ENCODE measurements around the gene HAGH. TPM values are rescaled to one million over a fixed set of nuclear protein-coding genes. Genes with fewer than 3 reads are reported as not detected.

HAGH gene
- polyA plus RNA-seq, 1 experiment: 51.6 TPM

DNA sequence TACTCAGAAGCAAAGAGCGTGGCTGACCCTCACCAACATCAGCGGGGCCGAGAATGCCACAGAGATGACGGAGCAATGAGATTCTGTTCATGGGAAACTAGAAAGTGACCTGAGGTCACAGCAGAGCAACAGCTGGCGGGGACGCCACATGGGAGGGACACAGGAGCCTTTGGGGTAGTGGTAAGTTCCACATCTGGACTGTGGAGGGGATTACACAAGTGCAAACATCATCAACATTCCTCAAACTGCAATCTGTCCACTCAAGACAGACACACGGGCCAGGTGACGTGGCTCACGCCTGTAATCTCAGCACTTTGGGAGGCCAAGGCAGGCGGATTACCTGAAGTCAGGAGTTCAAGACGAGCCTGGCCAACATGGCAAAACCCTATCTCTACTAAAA, 11.2 kb downstream of the HAGH start:
- CTCF ChIA-PET: no interaction called here
- DNase-seq (ENCODE audit: low read depth): no peak

DNA sequence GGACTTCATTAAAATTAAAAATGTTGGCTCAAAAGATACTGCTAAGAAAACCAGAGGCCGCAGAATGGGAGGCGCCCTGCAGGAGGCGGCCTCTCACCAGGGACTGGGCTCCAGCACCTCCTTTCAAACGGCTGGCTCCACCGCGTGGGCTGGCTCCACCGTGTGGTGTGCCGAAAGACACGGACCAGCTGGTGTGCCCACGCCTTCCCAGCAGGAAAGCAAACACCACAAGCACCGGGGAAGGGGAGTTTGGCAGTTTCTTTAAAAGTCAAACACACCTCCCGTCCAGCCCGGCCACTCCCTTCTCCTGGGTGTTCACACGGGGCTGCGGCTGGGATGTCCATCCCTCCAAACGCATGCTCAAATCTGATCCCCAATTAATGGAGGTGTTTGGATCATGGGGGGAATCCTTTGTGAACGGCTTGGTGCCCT, 13.9 kb downstream of the HAGH start:
- ChIA-PET CTCF (interaction anchor here (0.6 to 2.5 kb wide), 9 partner anchors 10 to 1580 kb away, joined by 3 to 15 read pairs (median 3); no protein-coding TSS in a partner anchor), POLR2A (no interaction called here)
- H3K27me3 ChIP-seq (ENCODE audit: control insufficient read depth, insufficient read depth, low read length): no peaks in the 10 kb centered on the region
- TF ChIP-seq, protein P1, sequence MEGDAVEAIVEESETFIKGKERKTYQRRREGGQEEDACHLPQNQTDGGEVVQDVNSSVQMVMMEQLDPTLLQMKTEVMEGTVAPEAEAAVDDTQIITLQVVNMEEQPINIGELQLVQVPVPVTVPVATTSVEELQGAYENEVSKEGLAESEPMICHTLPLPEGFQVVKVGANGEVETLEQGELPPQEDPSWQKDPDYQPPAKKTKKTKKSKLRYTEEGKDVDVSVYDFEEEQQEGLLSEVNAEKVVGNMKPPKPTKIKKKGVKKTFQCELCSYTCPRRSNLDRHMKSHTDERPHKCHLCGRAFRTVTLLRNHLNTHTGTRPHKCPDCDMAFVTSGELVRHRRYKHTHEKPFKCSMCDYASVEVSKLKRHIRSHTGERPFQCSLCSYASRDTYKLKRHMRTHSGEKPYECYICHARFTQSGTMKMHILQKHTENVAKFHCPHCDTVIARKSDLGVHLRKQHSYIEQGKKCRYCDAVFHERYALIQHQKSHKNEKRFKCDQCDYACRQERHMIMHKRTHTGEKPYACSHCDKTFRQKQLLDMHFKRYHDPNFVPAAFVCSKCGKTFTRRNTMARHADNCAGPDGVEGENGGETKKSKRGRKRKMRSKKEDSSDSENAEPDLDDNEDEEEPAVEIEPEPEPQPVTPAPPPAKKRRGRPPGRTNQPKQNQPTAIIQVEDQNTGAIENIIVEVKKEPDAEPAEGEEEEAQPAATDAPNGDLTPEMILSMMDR (IDR thresholded peaks at IDR 0.05; ENCODE audit: insufficient read depth, low read depth, low read length): peak; percentile 74
- no peak for DNase-seq (ENCODE audit: low read depth)
- no peak overlapping the region for H3K4me3 ChIP-seq (ENCODE audit: low read depth, low read length)
- peaks cover 14% of the 10 kb centered on the region for H3K36me3 ChIP-seq (ENCODE audit: control insufficient read depth, insufficient read depth, low read length)

More for the DNA sequence above, 11.2 kb downstream of the HAGH start:
- H3K27me3 ChIP-seq (ENCODE audit: control insufficient read depth, insufficient read depth, low read length): no peaks in the 10 kb centered on the region
- H3K4me3 ChIP-seq (ENCODE audit: low read depth, low read length): no peak overlapping the region
- POLR2A ChIA-PET: no interaction called here
- TF ChIP-seq, protein P1 (IDR thresholded peaks at IDR 0.05; ENCODE audit: insufficient read depth, low read depth, low read length): no peak
- H3K36me3 ChIP-seq (ENCODE audit: control insufficient read depth, insufficient read depth, low read length): peaks cover 17% of the 10 kb centered on the region

DNA sequence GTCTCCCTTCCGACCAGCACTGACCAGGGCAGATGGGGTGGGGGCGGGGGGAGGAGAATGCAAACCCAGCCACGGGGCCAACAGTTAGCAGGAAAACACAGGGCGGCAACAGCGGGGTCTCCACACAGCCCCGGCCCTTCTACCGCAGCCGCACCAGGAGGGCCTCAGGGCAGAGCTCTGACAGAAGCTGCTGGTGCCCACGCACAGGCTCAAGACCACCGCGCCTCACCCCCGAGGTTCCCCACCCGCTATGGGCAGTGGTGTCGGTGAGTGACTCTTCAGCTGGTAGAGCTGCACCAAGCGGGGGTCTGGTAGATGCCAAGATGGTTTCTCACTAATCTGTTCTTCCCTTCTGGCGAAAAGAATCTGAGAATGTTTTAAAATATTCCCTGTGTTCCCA, 16.1 kb downstream of the HAGH start:
- ChIA-PET CTCF (interaction anchor here (1.1 kb wide), 1 partner anchor 28 kb away, joined by 3 read pairs; the partner anchor contains the start of genes NUBP2 and SPSB3), POLR2A (no interaction called here)
- no peak for DNase-seq (ENCODE audit: low read depth)
- peaks cover 13% of the 10 kb centered on the region for H3K36me3 ChIP-seq (ENCODE audit: control insufficient read depth, insufficient read depth, low read length)
- H3K27me3 ChIP-seq (ENCODE audit: control insufficient read depth, insufficient read depth, low read length): no peaks in the 10 kb centered on the region
- H3K4me3 ChIP-seq (ENCODE audit: low read depth, low read length): no peak overlapping the region
- TF ChIP-seq, protein P1 (IDR thresholded peaks at IDR 0.05; ENCODE audit: insufficient read depth, low read depth, low read length): no peak

DNA sequence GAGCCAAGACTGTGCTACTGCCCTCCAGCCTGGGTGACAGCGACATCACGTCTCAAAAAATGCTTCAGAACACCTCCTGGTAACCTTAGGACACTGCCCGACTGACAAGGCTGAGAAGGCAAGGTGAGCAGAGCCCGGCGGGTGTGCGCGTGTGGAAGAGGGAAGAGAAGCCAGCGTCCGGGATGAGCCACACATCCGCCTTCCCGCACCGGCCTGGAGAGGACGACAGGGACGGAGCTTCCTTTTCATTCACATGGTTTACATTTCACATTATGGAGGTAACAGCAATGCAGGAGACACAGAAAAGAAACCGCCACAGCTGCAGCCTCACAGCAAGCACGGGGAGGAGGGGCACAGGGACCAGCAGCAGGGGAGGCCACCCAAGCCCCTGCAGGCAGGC, 16.5 kb downstream of the HAGH start:
- Histone ChIP-seq H3K27me3 (ENCODE audit: control insufficient read depth, insufficient read depth, low read length) (no peaks in the 10 kb centered on the region), H3K36me3 (ENCODE audit: control insufficient read depth, insufficient read depth, low read length) (peaks cover 11% of the 10 kb centered on the region), H3K4me3 (ENCODE audit: low read depth, low read length) (no peak overlapping the region)
- TF ChIP-seq, protein P1 (IDR thresholded peaks at IDR 0.05; ENCODE audit: insufficient read depth, low read depth, low read length): no peak
- POLR2A ChIA-PET: no interaction called here
- CTCF ChIA-PET: no interaction called here
- DNase-seq (ENCODE audit: low read depth): no peak

DNA sequence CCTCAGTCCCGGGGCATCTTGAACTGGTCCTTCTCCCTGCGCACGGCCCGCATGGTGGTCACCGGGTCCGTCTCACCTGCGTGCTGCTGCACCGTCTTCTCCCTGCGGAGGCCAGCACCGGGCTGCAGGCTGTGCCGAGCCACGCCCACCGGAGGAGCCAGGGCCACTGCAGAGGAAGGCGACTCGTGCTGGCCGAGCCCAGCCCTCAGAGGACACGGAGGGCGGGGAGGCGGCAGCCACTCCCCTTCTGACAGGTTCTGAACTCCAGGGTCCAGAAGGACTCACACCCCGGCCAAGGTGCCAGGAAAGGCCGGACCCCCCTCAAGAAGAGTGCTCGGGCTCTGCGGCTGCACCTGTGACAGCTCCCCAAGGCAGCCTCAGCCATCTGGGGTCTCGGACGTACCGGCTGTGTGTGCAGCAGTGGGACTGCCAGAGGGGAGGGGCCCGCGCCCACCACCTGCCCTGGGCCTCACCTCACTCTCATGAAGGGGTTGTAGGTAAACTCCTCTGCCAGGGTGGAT, 17.3 kb downstream of the HAGH start:
- Histone ChIP-seq H3K36me3 (ENCODE audit: control insufficient read depth, insufficient read depth, low read length) (peaks cover 11% of the 10 kb centered on the region), H3K27me3 (ENCODE audit: control insufficient read depth, insufficient read depth, low read length) (no peaks in the 10 kb centered on the region), H3K4me3 (ENCODE audit: low read depth, low read length) (no peak overlapping the region)
- ChIA-PET CTCF (no interaction called here), POLR2A (no interaction called here)
- DNase-seq (ENCODE audit: low read depth): no peak
- TF ChIP-seq, protein P1 (IDR thresholded peaks at IDR 0.05; ENCODE audit: insufficient read depth, low read depth, low read length): no peak
